ENCODE data around the gene SAMD3.
"Not testable (repeated sequence)": the region's sequence is repeated elsewhere in the genome, so short reads cannot be mapped to it uniquely, and the experiment has no call there.

The SAMD3 gene

DNA sequence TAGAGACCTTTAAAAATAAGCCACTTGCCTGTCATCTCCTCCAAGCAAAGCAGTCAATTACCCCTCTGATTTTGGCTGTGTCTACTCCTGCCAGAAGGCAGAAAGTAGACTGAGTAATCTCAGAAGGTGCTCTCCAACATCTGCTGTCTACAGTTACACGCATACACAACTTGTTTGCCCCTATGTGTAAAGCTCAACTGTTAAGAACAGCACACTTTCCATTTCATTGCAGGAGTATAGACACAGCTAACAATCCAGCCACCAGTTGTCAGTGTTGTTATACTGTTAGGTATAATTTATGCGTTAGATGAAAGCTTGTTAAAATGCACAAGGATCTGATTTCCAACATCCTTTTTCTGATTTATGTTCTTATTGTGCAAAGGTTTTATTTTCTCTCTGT is 88.2 kb downstream of the SAMD3 start:
- no peak for DNase-seq (ENCODE audit: low read depth in 2 of 2)

DNA sequence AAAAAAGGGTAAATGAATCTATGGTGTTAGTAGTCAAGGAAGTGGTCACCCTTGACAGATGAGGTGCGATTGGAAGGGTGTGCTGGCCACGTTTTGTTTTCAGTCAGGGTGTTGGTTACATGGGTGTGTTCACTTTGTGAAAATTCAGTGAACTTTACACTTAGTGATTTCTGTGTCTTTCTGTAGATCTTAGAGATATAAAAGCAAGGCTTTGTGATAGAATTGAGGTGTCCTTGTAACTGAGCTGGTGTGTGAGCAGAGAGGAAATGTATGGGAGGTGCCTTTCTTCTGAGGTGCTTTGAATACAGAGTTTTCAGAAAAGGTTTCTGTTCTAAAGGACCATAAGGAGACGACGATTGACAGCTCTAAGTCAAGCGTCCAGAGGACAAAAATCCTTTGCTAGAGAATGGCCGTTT is 90.5 kb downstream of the SAMD3 start:
- no peak for DNase-seq (ENCODE audit: low read depth in 2 of 2)

DNA sequence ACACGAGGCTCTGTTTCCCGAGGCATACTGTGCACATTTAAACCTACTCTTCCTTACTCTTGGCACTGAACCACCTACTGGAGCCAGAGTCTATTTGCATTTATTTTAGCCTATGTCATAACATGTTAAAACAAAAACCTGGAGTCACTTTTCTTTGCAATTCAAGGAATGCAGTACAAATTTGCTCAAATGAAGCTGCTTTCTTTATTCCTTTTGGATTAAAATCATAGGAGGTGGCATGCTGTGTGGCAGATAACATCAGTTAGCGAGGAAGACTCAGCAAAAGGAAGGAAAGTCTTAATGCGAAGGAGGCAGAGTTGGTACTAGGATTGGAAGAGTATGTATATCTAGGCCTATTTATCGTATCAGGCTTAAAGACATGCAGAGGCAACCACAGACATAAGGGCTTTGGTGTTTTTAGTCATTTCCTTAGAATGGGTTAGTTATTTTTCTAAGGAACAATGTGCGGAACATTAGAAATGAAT is 92.9 kb downstream of the SAMD3 start:
- no peak for DNase-seq (ENCODE audit: low read depth in 2 of 2)

GRCh38 chr6:130128326-130128725 is 94.4 kb downstream of the SAMD3 start:
- no peak for DNase-seq (ENCODE audit: low read depth in 2 of 2)

GRCh38 chr6:130127195-130127594 is 95.6 kb downstream of the SAMD3 start:
- DNase-seq (ENCODE audit: low read depth in 2 of 2) = no peak

- DNase-seq (ENCODE audit: low read depth in 2 of 2) = no peak
Observed at GRCh38 chr6:130122243-130122642, 100.5 kb downstream of the SAMD3 start.

- no peak for DNase-seq (ENCODE audit: low read depth in 2 of 2)
Observed at GRCh38 chr6:130120731-130121130, 102.0 kb downstream of the SAMD3 start.

GRCh38 chr6:130119211-130119610 is 103.5 kb downstream of the SAMD3 start:
- DNase-seq (ENCODE audit: low read depth in 2 of 2) = no peak

DNA sequence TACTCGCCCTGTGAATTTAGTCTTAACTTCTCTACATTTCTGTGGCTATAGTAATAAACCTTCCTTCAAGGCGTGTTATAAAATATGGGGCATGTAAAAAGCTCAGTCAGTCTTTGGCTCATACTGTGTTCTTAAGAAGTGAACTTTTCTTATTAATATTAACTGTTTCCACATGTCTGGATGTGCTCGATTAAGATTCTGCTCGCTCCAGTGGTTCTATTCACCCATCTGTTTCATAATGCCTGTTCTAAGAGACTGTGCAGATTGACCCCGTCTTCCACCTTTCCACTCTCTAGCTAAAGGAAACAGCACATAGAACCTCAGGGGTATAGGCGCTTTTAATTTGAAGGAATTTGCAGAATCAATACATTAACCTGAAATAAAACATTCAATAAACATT is 104.5 kb downstream of the SAMD3 start:
- DNase-seq (ENCODE audit: low read depth in 2 of 2) = peak in 1 of 2 experiments; percentile 9

DNA sequence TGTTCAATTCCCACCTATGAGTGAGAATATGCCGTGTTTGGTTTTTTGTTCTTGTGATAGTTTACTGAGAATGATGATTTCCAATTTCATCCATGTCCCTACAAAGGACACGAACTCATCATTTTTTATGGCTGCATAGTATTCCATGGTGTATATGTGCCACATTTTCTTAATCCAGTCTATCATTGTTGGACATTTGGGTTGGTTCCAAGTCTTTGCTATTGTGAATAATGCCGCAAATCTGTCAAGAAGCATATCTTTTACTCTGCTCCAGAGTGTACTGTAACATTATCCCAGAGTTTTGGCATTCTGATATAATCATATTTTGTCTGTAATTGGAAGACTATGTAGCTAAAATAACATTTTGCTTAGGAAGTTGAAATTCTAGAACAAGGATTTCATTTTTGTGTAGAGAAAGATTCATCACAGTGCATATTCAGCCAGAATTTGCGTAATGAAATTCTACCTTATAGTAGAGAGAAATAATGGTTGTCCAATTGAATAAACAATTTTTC is 105.5 kb downstream of the SAMD3 start:
- not testable (repeated sequence) for DNase-seq (ENCODE audit: low read depth in 2 of 2)

- no peak for DNase-seq (ENCODE audit: low read depth in 2 of 2)
Observed at GRCh38 chr6:130116273-130116672, 106.5 kb downstream of the SAMD3 start.

- DNase-seq (ENCODE audit: low read depth in 2 of 2) = no peak
Observed at GRCh38 chr6:130115036-130115435, 107.7 kb downstream of the SAMD3 start.

DNA sequence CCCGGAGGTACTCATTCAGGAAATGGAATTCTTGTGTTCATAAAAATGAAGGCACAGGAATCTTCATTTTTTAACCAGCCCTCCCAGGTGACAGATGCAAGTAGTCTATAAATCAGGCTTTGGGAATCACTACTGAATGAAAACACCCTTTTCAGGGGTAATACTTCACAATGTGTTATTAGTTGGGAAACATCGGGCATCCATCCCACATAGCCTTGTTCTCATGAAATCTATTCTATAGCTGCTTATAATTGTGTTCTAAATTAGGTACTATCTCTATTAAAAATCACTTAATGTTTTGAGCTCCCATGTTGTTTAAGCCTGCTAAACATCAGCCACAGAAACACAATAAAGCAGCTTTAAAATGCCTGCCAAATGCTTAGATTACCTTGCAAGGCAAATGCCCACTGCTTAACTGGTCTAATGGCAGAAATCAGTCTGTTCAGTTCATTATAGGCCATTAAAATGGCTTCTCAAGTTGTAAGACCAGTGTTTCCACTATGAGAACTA is 109.5 kb downstream of the SAMD3 start:
- DNase-seq (ENCODE audit: low read depth in 2 of 2) = no peak

- no peak for DNase-seq (ENCODE audit: low read depth in 2 of 2)
Observed at GRCh38 chr6:130111031-130111430, 111.7 kb downstream of the SAMD3 start.

DNA sequence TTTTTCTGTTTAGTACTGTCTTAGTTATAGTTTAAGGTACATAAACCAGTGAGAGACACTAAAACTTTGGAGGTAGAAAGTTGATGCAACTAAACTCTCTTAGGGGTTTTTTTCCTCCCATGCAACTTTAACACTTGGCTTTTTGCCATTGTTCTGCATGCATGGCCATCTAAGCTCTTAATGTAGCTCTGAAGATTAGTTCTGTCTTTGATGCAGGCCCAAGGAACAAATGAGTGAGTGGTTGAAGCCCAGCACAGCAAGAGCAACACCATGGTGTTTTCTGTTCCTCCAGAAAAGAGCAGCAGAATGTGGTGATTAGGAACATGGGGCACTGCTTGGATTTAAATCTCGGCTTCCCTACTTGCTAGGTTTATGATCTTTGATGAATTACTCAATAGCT is 115.0 kb downstream of the SAMD3 start:
- no peak for DNase-seq (ENCODE audit: low read depth in 2 of 2)

GRCh38 chr6:130105996-130106704 is 116.6 kb downstream of the SAMD3 start:
- no peak for DNase-seq (ENCODE audit: low read depth in 2 of 2)

DNA sequence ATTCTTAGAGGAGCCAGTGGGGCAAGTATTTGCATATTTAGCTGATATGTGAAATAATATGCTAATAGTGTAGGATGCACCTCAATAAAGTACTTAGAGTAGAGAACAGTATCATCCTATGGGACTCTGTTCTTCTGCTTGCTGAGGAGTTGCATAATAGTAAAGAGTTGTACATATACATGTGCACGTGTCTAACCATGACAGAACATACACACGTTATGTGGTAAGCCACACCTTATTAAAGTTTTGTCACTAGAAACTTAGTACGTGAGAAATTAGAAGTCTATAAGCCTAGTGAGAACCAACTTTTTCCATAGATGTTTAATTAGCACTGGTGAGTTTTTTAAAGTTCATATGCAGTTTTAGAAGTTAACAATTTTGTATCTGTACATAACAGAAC is 123.6 kb downstream of the SAMD3 start:
- no peak for DNase-seq (ENCODE audit: low read depth in 2 of 2)

- DNase-seq (ENCODE audit: low read depth in 2 of 2) = no peak
Observed at GRCh38 chr6:130098317-130098716, 124.4 kb downstream of the SAMD3 start.

Measured in fibroblast of skin of left quadriceps (primary cell).